Tibial nerve (tissue), 3 donors: ENCODE results near the gene TXLNB.

Experiments
- POLR2A ChIP-seq, 2 donors: fragments of 450-650 bp; IDR thresholded peaks; one replicate each; pipeline ENCODE4 v1.6.1; 2017; ENCODE audit warnings: antibody characterized with exemption in 2 of 2, mild to moderate bottlenecking in 2 of 2, moderate library complexity in 2 of 2
- TF ChIP-seq, protein P1 (sequence below), 5 experiments: fragments of 200-600 bp in 3 of 5; fragments of 450-650 bp in 2 of 5; sonication (generic) in 3 of 5; IDR thresholded peaks; one replicate each; pipeline ENCODE4 v1.5.1; 2016 to 2019; ENCODE audit warnings: antibody characterized with exemption in 5 of 5, mild to moderate bottlenecking in 3 of 5, moderate library complexity in 2 of 5

DNA sequence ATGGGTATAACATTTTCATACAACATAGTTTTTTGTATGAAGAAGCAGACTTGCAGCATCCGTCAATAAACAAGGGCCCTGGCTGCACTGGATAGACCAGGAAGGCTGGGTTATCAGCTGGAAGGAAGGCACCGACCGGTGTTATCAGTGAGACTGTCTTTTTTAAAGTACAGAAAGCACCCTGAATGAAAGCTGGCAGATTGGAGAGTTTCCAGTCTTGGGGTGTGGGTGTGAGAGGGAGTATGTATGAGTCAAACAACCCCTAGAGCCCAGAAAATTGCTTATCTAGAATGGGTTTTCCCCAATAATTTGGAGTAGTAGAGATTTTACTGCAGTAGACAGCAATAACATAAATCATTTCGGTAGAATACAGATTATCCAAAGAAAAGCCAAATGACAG lies 42.4 kb downstream of the TXLNB start:
- TF ChIP-seq POLR2A (IDR thresholded peaks at IDR 0.05), result no peak
- TF ChIP-seq, protein P1, sequence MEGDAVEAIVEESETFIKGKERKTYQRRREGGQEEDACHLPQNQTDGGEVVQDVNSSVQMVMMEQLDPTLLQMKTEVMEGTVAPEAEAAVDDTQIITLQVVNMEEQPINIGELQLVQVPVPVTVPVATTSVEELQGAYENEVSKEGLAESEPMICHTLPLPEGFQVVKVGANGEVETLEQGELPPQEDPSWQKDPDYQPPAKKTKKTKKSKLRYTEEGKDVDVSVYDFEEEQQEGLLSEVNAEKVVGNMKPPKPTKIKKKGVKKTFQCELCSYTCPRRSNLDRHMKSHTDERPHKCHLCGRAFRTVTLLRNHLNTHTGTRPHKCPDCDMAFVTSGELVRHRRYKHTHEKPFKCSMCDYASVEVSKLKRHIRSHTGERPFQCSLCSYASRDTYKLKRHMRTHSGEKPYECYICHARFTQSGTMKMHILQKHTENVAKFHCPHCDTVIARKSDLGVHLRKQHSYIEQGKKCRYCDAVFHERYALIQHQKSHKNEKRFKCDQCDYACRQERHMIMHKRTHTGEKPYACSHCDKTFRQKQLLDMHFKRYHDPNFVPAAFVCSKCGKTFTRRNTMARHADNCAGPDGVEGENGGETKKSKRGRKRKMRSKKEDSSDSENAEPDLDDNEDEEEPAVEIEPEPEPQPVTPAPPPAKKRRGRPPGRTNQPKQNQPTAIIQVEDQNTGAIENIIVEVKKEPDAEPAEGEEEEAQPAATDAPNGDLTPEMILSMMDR (IDR thresholded peaks at IDR 0.05), result no peak
